HG03060 (cell line): ENCODE data around the gene SLC9A8.

Source experiments
- ATAC-seq: cut with Tn5 transposase; IDR thresholded peaks from one replicate; pipeline ENCODE4 v1.9.1; 2021; ENCODE audit warnings: low read depth, moderate number of reproducible peaks; ENCODE audit not compliant: unreplicated experiment

The SLC9A8 gene

DNA sequence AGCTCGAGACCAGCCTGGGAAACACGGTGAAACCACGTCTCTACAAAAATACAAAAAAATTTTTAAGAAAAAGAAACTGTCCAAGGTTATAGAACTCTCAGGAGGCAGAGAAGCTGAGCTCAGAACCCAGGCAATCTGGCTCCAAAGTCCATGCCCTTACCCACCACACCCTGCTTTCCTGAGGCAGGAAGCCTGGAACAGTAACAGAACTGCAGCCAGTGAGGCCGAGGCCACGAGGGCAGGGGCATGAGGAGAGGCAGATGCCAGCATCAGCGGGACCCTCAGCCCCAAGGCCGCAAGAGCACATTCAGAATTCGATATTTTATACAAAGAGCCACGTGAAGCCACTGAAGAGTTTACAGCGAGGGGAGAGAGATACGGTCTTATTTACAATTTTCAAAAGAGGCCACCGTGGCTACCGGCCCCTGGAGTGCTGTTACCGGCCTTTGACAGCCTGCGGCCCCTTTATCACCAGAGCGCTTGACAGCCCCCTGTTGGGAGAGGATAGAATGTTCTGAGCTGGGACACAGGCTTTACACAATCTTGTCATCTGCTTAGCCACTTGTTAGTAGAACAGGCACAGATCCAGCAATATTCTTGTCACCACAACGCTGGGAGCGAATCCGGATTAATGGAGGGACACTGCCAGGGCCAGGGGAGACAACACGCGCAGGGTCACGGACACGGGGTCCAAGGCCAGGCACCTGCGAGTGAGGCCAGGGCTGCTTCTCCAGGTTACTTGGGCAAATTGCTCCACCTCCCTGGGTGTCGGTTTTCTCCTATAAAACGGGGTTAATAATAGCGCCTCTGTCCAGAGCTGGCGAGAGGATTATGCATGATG lies 97.1 kb downstream of the SLC9A8 start:
- ATAC-seq: no peak

DNA sequence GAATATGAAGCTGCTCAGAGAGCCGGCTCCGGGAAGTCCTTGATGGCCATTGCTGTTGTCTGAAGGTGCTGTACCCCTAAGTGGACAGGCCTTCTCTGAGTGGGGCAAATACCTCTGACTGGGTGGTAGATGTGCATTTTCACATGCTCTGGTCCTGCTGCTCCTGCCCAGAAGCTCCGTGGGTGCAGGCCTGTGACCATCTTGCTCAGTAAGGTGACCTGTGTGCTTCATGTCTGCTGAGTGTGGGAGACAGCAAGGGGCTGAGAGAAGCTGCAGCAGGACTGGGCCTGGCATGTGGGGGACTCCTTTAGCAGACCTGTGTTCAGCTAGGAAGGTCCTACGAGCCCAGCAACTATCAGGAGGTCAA lies 97.7 kb downstream of the SLC9A8 start:
- no peak for ATAC-seq

DNA sequence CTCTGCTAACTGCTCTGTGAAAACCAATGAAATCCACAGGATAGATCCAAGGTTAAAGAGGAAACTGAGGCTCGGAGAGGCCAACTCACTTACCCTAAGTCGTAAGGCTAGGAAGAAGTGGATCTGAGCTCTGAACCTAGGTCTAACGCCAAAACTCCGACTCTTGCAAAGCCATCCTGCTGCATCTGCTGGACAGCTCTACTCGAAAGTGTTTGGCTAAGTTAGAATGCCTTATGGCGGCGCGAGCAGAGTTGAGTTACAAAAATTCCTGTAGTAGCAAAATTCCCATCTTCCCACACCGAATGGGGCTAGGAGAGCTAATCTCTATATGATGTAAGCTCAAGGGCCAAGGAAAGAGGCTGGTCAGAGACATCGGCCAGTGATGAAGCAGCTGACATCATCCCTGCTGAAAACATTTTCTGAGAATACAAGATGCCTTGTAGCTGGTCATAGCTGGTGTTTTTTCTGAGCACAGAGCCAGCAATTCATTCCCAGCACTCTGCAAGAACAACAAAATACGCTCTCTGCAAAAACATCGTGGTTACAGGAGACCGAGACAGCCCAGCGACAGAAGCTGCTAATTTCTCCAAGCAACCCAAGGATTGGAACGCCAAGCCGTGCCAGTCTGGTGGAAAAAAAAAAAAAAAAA lies 100.9 kb downstream of the SLC9A8 start:
- ATAC-seq: no peak

GRCh38 chr20:49914310-49915117 lies 101.9 kb downstream of the SLC9A8 start:
- ATAC-seq: no peak

DNA sequence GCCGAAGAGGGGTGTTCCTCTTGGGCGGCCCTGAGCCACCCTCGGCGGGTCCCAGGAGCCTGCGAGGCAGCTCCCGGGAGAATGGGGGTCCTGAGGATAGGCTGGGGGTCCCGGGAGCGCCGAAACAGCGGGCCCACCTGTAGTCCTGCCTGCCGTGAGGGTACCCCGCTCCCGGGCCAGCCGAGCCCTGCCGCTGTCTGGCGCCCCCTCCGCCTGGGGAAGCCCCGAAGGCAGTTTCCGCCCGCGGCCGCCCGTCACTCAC lies 102.4 kb downstream of the SLC9A8 start:
- no peak for ATAC-seq

DNA sequence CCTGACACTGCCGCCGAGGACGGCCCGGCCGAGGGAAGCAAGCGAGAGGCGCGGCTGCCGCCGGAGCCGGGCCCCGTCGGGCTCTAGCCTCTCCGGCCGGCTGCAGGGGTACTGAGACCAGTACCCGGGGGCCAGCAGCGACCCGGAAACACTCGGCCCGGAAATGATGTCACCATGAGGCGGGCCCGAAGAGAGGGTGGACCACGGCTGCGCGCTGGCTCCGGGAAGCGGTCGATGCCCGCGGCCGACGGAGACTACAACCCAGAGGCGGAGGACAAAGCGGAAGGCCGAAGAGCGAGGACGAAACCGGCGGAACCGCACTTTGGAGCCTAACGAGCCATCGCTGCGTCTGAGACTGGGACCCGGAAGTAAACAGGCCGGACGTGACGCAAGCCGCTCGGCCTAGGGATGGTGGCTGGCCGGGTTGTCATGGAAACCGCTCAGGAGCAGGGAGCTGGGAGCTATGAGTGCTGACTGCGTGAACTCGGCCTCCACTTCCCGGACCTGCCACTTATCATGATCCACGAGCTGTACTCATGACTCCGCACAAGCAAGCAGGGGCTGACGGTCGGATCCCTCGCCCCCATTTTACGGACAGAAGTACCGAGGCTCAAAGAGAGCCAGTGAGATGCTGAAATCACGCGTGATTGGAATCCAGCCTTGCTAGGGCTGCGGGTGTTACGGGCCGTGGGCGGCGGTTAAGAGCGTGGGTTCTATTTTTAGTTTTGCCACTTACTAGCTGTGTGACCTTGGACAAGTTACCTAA lies 102.9 kb downstream of the SLC9A8 start, which contains the start of gene SPATA2:
SPATA2 (minus strand) TSS at position 150 of the 766 bp plus-strand sequence. CDS start 7,039 bp downstream, outside the sequence.
- ATAC-seq: peak; percentile 74

- no peak for ATAC-seq
Observed at GRCh38 chr20:49916146-49917002, 103.7 kb downstream of the SLC9A8 start.

DNA sequence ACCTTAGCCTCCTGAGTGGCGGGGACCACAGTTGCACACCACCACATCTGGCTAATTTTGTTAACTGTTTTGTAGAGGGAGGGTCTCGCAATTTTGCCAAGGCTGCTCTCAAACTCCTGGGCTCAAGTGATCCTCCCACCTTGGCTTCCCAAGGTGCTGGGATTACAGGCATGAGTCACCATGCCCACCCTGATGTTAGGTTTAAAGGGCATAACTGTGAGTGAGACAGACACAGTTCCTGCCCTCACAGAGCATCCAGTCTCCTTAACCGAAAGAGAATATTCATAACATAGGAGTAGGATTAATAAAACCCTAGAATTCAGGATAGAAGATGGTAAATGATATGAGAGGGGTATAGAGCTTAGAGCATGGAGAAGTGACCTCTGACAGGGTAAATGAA lies 105.8 kb downstream of the SLC9A8 start:
- ATAC-seq: no peak

DNA sequence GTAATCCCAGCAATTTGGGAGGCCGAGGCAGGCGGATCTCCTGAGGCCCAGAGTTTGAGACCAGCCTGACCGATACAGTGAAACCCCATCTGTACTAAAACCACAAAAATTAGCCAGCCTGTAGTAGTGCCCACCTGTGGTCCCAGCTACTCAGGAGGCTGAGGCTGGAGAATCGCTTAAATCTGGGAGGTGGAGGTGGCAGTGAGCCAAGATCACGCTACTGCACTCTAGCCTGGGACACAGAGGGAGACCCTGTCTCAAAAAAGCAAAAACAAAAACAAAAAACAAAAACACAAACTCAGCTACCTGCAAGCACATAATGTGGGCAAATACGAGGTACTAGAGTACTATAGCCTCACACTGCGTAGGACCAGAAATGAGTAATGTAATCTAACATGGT lies 106.4 kb downstream of the SLC9A8 start:
- ATAC-seq: no peak

DNA sequence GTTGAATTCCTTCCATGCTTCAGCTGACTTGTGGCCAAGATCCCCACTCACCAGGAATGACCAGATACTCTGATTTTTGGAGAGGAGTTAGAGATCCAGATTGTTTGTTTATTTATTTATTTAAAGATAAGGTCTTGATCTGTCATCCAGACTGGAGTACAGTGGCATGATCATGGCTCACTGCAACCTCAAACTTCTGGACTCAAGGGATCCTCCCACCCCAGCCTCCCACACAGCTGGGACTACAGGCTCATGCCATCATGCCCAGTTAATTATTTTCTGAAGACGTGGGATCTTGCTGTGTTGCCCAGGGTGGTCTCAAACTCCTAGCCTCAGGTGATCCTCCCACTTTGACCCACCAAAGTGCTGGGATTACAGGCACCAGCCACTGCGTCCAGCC lies 106.8 kb downstream of the SLC9A8 start:
- ATAC-seq: no peak

DNA sequence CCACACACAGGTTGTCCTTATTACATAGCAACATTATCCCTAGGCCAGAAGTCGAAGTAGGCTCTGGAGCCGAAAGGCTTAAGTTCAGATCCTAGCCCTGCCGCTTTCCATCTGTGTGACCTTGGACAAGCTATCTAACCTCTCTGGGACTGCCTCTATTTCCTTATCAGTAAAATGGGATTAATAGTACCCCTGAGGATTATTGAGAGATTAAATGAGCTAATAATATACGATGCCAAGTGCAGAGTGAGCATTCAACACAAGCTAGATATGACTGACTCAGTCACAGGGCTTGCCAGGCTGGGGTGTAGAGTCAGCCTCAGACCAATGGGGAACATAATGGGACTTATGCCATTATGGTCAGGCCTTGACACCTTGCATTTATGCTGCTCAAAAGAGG lies 111.6 kb downstream of the SLC9A8 start:
- ATAC-seq: no peak

DNA sequence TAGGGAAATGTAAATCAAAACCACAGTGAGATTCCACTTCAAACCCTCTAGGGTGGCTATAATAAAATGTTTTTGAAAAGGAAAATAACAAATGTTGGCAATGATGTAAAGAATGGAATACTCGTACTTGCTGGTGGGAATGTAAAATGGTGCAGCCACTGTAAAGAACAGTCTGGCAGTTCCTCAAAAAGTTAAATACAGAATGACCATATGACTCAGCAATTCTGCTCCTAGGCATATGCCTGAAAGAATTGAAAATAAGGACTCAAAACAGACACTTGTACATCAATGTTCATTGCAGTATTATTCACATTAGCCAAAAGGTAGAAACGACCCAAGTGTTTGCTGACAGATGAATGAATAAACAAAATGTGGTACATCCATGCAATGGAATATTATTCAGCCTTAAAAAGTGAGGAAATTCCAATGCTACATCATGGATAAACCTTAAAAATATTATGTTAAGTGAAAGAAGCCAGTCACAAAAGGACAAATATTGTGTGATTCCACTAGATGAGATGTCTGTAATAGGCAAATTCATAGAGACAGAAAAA lies 113.3 kb downstream of the SLC9A8 start:
- ATAC-seq: no peak

DNA sequence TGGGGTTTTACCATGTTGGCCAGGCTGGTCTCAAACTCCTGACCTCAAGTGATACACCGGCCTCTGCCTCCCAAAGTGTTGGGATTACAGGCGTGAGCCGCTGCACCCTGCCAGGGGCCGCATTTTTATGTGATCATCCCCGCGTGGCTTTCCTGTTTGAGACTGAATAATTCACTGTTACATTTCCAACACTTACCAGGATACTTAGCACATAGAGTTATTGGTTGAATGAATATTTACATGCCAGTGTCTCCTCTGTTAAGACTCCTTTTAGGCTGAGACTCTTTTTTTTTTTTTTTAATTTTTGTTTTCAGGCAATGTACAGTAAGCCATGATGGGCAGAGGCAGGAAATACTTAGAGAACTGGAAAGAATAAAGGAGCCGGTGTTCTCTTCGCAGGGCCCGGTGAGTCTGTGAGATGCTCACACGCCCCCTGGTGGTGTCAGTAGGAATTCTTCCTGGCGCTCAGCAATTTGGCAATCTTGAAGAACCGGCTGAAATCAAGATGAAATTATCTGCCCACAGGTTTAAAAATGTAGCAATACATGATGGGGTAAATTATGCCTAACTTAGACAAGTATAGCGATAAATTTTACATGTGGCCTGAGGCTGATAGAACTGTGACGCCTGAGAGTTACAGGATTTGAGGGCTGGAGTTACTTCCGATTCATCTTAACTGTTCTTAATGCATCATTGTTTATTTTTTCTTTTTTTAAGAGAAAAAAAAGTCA lies 115.9 kb downstream of the SLC9A8 start:
- ATAC-seq: no peak

DNA sequence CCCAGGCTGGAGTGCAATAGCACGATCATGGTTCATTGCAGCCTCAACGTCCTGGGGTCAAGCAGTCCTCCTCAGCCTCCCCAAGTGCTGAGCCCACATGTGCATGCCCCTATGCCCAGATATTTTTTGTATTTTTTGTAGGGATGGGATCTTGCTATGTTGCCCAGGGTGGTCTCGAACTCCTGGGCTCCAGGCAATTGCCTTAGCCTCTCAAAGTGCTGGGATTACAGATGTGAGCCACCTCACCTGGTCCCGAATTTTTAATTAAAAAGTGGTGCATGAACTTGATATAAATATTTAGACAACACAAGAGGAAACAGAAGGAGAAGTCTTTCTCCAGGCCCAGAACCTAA lies 116.5 kb downstream of the SLC9A8 start:
- ATAC-seq: no peak

GRCh38 chr20:49935746-49936152 lies 123.1 kb downstream of the SLC9A8 start:
- ATAC-seq: no peak

DNA sequence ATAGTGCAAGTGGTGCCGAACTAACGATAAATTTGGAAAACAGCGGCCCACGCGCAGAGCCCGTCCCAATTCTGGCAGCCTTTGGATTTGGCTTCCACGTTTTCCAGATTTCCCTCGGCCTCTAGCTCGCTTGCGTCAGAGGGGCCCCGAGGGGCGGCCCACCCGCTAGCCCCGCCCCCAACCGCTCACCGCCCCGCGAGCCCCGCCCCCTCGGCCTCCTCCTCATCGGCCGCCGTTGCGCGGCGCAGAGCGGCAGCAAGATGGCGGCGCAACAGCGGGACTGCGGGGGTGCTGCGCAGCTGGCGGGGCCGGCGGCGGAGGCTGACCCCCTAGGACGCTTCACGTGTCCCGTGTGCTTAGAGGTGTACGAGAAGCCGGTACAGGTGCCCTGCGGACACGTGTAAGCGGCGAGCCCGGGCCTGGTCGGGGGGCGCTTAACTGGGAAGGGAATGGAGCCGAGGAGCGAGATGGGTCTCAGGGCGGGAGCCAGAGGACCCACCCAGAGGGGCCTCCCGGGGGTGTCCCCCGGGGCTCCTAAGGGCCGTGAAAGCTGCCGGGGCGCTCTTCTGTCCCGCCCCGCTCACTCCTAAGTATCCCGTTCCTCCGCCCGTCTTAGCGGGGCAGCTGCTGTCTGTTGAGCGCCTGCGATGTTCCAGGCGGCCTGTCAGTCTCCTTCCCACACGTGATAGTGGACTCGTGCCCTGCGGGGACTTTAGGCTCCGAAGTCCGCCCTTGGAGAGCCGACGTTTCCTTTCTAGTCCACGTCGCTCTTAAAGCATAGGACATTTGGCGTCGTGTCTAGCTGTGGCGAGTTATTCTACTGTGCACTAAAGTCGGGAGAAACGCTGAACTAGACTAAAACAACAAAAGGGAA lies 123.8 kb downstream of the SLC9A8 start, which contains the start of gene RNF114:
RNF114 (plus strand) TSS at position 245 of the 874 bp plus-strand sequence; CDS start at position 261, 16 bp downstream.
- ATAC-seq: no peak

DNA sequence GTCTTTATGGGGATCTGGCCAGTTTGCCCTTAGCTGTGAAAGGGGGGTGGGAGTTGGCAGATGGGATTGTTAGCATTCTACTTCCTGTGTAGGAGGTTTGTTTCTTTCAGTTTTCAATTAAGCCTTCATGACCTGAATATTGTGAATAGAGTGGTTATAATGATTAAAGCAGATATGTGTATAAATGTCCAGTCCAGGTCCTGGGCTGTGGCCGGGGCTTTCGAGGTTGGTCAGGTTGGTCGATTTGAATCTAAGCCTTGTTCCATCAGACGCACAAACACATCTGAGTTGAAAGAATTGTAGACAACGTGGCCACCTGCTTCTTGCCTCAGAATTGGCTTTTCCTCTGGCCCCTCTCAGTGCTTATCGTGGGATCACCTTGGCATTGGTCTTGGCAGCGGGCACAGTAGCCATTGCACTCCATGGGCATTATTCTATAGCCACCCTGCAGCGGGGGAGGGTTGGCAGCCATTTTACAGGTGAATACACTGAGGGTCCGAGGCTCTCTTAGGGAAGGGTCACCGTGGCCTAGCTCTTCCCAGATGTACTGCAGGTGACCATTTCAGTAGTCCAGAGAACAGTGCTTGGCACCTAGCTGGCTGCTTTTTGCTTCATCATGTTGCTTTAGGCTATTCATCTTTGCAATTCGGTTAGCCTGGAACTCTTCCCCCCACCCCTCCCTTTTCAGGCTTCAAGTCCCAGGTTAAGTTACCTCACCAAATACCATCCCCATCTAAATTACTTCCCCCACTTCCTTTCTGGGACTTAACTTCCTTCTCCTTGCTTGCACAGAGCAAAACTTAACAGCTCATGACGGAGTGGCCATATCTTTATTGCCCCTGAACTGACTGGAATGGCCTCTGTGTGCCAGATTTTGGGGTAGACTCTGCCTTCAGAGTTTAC lies 124.7 kb downstream of the SLC9A8 start:
- ATAC-seq: no peak
